Glomerular visceral epithelial cell (primary cell): ENCODE results near the gene ARIH1.

Source experiments
- DNase-seq: peaks from one replicate; pipeline ENCODE4 v3.0.0-alpha.2; 2016; ENCODE audit errors: extremely low spot score

The ARIH1 gene

DNA sequence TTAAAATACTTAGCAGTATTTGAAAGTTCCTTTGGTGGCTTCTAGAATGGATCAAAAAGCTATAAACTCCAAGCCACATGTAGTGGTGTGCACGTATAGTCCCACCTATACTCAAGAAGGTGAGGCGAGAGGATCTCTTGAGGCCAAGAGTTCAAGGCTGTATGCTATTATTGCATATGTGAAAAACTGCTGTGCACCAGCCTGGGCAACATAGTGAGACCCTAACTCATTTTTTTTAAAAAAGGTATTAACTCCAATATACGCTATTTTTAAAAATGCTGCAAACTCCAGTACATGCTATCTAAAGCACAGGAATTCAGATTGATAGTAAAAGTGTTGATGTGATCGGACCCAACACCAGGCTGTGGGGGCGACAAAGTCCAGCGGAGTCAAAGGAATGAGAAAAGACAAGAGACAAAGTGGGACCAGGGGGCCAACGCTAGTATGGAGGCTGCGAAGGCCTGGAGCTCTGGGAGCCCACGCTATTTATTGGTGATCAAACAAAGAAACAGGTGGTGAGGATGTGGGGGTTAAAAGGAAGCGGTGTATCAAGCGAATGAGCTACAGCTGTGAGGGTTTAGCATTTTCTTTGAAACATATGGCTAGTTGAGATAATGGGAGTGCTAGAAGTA, 66.6 kb downstream of the ARIH1 start:
- no peak for DNase-seq

- no peak for DNase-seq
These were observed 67.5 kb downstream of the ARIH1 start for GRCh38 chr15:72541674-72542073.

GRCh38 chr15:72545156-72545555, 71.0 kb downstream of the ARIH1 start:
- DNase-seq: no peak

DNA sequence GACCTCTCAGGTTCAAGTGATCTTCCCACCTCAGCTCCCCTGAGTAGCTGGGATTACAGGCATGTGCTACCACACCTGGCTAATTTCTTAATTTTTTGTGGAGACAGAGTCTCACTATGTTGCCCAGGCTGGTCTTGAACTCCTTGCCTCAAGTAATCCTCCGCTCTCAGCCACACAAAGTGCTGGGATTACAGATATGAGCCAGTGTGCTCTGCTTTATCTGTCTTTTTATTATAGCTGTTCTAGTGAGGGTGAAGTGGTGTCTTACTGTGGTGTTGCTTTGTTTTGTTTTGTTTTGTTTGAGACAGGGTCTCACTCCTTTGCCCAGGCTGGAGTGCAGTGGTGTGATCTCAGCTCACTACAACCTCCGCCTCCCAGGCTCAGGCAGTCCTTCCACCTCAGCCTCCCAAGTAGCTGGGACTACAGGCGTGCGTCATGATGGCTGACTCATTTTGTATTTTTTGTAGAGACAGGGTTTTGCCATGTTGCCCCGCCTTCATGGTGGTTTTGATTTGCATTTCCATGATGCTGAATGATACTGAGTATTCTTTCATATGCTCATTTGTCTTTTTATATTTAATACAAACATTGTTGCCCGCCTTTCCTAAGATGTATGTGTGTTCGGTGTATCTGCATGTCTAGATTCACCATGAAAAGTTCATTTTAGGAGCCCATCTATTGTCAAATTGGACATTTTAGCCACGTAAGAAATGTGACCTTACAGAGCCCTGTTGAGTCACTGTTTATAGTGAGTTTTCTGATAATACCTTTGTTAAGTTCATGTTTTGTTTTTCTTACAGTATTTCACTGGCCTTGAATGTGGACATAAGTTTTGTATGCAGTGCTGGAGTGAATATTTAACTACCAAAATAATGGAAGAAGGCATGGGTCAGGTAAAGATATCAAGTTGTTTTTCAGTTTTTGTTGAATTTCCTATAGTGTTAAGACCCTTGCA, 80.6 kb downstream of the ARIH1 start:
- peak; percentile 29 for DNase-seq

DNA sequence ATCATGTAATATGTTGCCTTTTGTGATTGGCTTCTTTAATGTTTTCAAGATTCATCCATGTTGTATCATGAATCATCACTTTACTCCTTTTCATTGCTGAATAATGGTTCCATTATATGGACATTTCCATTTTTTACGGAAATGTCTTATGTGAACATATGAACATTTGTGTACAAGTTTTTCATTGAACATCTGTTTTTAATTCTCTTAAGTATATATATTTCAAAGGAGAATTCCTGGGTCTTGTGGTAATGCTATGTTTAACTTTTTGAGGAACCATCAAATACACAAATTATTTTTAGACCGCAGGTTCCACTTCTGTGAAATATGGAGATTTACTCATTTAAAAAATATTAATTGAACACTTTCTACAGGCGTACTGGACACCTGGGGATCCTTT, 85.7 kb downstream of the ARIH1 start:
- no peak for DNase-seq

GRCh38 chr15:72560458-72560857, 86.3 kb downstream of the ARIH1 start:
- no peak for DNase-seq

DNA sequence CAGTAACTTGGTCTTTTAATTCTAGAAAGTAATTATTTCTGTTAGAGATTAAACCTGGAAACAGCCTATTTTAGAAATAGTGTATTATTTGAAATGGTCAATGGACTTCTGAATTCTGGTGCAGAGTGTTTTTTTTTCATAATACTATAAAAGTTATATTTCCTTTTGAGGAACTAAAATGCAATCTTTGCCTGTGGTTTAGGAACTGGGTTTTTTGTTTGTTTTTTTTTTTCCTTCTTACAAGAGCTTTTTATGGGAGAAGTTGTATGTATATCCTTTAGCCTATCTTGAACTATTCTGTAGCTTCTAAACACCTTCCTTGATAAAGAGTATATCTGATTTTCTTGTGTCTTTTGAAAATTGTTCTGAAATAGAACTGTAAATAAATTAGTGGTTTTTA, 88.3 kb downstream of the ARIH1 start:
- no peak for DNase-seq

GRCh38 chr15:72562878-72563277, 88.7 kb downstream of the ARIH1 start:
- no peak for DNase-seq

GRCh38 chr15:72564091-72564490, 90.0 kb downstream of the ARIH1 start:
- DNase-seq: no peak

DNA sequence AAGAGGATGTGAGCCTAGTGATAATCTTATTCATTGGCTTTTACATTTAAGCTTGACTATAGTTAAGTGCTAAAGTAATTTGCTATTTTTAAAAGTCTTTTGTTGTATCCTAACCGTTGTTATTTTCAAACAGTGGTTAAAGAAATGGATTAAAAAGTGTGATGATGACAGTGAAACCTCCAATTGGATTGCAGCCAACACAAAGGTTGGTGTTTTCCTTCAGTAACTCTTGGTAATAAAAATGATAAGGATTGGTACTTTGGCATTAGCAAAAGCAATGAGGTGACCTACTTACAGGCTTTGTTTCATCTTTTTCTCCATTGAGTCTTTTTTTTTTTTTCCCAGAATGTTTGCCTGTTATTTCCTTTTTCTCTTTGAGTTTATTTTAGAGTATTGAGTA, 92.8 kb downstream of the ARIH1 start:
- DNase-seq: peak; percentile 7

- no peak for DNase-seq
These were observed 95.9 kb downstream of the ARIH1 start for GRCh38 chr15:72570059-72570458.

GRCh38 chr15:72579814-72580213, 105.7 kb downstream of the ARIH1 start:
- no peak for DNase-seq

DNA sequence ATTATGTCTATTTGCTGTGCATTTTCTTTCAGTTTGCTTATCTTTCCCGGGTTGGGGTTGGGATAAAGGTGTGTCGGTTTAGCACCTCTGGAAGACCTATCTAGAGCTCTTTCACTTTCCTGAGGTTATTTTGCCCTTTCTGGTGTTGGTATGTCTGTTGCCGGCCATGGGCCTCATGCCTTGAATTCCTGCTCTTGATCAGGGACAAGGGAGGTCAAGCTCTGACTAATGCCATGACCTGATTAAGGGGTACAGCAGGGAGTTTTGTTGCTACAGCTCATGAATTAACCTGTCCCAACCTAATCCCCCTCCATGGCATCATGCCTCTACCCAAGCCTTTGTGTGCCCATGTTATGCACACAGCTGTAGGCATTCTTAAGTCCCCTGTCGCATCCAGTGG, 109.9 kb downstream of the ARIH1 start:
- DNase-seq: no peak

DNA sequence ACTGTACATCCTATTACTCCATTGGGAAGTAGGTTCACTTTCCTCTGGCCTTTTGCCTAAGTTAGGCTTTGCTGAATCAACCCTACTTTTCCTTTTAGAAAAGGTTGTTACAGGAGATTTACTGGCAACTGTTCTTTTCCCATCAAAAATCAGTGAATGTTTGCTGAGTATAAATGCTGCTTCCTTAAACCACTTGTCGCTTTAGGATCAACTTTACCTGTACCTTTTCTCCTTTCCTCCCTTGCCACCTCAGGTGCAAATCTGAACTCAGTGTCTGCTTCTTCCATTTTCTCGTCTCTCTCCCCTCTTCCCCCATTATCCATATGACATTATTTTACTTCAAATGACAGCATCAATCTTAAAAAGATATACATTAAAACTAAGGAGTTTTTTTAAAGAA, 110.9 kb downstream of the ARIH1 start:
- no peak for DNase-seq

GRCh38 chr15:72585476-72586058, 111.4 kb downstream of the ARIH1 start:
- peak; percentile 18 for DNase-seq

GRCh38 chr15:72588096-72588495, 114.0 kb downstream of the ARIH1 start:
- DNase-seq: no peak

GRCh38 chr15:72590427-72590826, 116.3 kb downstream of the ARIH1 start:
- no peak for DNase-seq

- DNase-seq: peak; percentile 17
These were observed 117.2 kb downstream of the ARIH1 start for GRCh38 chr15:72591361-72591760.

DNA sequence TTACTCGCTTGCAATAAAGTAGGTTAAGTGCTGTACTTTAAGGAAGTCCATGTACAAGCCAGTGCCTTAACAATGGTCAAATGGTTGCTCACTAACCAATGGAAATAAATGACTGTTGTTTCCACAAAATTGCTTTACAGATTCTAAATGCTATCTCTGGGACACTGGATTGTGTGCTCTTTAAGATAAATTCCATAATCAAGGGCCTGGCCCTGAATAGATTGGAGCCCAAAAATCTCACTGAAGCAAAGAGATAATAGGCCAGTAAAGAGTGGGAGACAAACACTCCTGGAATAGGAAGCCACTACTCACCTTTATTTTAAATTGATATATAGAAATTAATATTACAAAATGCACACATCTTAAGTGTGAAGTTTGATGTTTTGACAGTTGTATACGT, 118.0 kb downstream of the ARIH1 start:
- no peak for DNase-seq

DNA sequence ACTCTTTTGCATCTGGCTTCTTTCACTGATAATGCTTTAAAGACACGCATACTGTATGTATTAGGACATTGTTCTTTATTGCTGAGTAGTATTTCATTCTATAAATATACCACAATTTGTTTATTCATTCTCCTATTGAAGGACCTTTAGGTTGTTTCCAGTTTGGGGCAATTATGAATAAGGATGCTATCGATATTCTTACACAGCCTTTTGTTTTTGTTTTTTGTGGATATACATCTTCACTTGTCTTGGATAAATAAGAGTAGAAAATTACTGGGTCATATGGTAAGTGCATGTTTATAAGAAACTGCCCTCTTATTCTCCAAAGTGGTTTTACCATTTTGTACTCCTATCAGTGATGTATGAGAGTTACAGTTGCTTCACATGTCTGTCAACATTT, 118.5 kb downstream of the ARIH1 start:
- no peak for DNase-seq

DNA sequence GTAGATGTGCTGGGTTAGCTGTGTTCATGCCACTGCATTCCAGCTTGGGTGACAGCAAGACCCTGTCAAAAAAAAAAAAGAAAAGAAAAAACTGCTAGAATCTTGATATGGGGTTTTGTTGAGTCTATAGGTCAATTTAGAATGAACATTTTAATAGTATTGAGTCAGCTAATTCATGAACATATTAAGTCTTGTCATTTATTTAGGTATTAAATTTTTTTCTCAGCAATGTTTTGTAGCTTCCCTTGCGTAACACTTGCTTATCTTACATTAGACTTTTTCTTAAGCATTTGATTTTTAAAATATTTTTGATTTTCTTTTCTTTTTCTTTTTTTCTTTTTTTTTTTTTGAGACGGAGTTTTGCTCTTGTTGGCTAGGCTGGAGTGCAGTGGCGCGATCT, 119.7 kb downstream of the ARIH1 start:
- DNase-seq: no peak

DNA sequence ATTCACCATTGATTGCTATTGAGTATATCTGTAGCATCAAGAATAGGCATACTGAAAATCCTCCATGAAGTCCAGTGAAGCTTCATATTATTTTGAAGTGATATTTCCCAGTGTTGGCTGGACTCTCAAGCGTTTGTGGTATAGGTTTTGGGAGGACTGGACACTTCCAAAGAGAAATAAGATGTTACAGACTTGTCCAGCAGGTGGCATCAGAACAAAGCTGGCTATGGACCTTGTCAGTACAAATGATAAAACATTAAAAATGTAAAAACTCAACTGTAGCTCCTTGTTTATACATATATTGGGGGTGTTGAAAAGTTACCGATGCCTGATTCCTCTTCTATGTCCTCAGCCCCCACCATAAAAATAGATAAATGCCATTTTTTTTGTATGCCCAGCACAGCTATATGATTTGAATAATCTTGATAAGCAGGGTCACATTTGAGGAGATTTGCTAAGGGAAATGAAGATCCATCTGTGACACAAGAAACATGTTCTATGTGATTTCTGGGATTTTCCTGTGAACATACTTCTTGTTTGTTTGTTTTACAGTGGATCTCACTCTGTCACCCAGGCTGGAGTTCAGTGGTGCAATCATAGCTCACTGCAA, 125.8 kb downstream of the ARIH1 start:
- DNase-seq: peak; percentile 56
